GM10266 (cell line): ENCODE measurements around the gene MYRFL.
"Not testable (repeated sequence)": the region's sequence is repeated elsewhere in the genome, so short reads cannot be mapped to it uniquely, and the experiment has no call there.

Experiments
- DNase-seq: peaks from one replicate; pipeline ENCODE4 v3.0.0; 2012; ENCODE audit errors: extremely low spot score
- TF ChIP-seq, protein P1 (sequence below): IDR thresholded peaks from 2 replicates; pipeline ENCODE4 v1.5.1; 2012; ENCODE audit warnings: mild to moderate bottlenecking, low read depth; ENCODE audit not compliant: control insufficient read depth, insufficient read depth; ENCODE audit errors: missing control alignments

MYRFL gene

DNA sequence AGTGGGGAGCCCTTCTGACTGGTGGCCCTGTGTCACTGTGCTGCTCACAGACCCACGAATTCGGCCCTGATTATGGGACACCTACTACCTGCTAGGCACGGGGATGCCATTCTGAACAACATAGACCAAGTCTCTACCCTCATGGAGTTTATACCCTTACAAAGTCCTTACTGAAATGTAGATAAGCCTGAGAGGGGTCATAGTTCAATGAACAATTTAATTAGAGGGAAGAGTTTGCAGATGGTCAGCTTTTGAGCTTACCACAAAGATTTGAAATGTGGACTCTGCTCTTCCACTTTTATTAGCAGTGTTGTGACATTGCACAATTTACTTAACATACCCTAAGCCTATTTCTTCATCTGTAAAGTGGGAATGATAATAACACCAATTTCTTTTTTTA lies 161.1 kb downstream of the MYRFL start:
- TF ChIP-seq, protein P1, sequence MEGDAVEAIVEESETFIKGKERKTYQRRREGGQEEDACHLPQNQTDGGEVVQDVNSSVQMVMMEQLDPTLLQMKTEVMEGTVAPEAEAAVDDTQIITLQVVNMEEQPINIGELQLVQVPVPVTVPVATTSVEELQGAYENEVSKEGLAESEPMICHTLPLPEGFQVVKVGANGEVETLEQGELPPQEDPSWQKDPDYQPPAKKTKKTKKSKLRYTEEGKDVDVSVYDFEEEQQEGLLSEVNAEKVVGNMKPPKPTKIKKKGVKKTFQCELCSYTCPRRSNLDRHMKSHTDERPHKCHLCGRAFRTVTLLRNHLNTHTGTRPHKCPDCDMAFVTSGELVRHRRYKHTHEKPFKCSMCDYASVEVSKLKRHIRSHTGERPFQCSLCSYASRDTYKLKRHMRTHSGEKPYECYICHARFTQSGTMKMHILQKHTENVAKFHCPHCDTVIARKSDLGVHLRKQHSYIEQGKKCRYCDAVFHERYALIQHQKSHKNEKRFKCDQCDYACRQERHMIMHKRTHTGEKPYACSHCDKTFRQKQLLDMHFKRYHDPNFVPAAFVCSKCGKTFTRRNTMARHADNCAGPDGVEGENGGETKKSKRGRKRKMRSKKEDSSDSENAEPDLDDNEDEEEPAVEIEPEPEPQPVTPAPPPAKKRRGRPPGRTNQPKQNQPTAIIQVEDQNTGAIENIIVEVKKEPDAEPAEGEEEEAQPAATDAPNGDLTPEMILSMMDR = no peak
- DNase-seq = no peak

DNA sequence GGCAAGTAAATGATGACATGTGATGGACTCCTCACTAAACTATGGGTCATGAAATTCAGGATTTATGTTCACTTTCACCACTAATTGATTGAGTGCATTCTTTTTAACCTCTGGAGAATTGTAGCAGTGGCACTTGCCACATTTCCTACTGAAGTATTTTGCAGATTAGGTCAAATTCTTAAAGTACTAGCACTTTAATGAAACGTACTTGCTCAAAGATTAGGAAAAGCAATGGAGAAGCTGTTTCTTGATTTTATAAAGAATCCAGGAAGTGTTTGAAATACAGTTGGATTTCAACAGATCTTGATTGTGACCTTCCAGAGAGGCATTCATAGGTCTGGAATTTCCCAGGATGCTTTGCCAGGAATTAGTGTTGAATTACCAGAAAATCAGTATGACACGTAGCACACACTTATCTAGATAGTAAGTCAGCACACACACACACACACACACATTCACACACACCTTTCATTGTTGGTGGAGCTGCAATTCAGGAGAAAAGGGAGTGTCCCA lies 162.6 kb downstream of the MYRFL start:
- no peak for DNase-seq
- TF ChIP-seq, protein P1 = no peak

DNA sequence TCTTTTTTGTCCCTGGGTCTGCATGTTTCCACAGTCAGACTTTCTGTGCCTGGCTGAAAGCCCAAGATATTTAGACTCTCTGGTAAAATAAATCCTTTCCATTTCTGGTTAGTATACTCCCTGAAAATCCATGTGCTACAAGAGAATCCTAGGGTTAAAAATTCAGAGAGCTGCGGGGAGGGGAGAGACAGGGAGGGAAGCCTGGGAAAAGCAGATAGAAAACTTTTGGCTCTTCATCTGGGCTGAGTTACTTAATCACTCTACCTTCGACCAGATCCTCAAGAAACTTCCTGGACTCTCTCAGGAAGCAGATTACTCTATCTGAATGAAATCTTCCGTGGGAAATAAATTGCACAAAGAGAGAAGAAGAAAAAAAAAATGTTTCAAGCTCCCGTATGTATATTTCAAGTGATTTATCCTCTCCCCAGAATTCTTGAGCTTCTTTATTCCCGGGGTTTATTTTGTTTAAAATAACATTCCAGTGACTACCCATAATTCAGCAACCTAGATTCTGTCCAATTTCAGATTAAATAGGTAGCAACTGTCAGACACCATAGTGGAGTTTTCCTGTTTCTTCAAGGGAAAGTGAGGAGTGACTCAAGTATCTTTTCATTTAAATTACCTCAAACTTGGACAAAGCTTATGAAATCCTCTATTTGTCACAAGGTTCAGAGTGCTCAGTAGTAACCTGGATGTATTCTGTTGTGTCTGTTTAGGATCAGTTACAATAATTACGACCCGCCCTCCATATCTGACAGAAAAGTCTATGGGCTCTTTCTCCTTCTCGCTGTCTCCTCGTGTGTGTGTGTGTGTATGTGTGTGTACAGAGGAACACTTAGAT lies 163.7 kb downstream of the MYRFL start:
- no peak for DNase-seq
- TF ChIP-seq, protein P1 = no peak

DNA sequence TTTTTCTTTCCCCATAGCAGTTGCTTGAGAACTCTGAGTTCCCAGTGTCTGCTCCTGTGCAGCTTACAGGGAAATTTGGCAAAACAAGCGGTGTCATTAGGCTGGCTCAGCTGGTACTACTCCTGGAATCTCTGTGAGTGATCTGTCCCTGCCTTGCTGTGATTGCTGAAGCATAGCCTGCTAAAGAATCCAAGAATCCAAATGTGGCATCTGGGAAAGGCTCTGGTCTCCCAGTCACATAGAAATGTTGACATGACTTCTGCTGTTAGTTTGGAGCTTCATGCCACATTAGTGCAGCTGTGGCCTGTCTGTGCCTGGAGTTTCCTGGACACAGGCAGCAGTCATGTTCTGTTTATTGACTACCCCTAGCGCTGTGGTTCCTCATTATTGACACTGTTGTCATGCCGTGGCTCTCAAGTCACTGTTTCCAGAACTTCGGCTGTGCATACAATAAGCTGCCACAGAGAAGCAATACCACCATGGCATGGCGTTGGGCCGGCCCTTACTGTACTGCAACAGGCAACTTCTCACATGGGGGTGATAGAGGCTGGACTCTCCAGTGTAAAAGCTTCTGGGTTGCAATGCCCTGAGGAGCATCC lies 166.8 kb downstream of the MYRFL start:
- TF ChIP-seq, protein P1 = no peak
- no peak for DNase-seq

DNA sequence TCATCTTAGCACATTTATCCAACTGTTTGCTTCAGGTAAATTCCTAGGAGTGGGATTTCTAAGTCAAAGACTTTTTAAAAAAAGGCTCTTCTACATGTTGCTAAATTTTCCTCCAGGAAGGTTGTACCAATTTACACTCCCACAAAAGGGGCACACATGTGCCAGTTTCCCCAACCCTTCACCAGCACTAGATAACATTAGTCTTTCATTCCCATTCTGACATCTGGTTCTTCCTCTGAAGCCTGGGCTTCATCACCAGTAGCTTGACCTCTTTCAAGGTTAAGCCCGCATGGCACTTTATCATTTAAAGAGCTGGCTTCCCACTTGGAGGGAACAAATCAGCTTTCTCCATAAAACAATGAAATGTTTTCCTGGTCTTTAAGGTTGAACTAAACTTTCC lies 168.4 kb downstream of the MYRFL start:
- TF ChIP-seq, protein P1 = no peak
- DNase-seq = no peak

DNA sequence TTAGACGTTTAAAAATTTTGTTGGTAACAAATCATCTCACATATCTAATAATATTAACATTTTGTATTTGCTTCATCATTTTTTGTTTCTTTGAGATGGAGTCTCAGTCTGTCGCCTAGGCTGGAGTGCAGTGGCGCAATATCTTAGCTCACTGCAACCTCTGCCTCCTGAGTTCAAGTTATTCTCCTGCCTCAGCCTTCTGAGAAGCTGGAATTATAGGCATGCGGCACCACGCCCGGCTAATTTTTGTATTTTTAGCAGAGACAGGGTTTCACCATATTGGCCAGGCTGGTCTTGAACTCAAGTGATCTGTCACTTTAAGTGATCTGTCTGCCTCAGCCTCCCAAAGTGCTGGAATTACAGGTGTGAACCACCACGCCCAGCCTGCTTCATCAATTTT lies 169.1 kb downstream of the MYRFL start:
- not testable (repeated sequence) for DNase-seq

DNA sequence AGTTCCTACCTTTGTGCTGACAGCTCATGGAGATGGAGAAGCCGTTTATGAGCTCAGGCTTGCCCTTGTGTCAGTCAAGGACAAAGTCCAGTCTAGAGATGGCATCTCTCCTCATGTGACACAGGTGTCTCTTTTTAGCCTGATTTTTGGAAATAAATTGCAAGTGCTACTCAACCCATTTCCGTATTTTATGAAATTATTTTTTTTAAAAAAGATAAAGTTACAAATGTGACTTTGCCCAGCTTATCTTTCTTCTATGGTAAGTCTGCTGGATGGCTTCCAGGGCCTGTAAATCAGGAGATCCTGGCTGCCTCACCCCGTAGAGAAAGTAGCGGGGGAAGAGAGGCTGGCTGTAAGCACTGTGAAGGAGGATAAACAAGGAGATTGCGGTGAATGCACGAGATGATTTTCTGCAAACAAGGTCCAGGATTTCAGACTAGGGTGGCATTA lies 169.7 kb downstream of the MYRFL start:
- TF ChIP-seq, protein P1 = no peak
- DNase-seq = no peak
